ENCODE measurements around the gene KRTAP20-1.

GRCh38 chr21:30642564-30642963 is 26.3 kb downstream of the KRTAP20-1 start, which contains the start of gene KRTAP20-3:
- no peak for TF ChIP-seq CTCF (conservative IDR thresholded peaks at IDR 0.05; ENCODE audit: low read length)
- TF ChIP-seq EZH2phosphoT487 (IDR thresholded peaks at IDR 0.05; ENCODE audit: borderline replicate concordance): no peak
